GM12878 (cell line): ENCODE results near the gene RIN1.

ENCODE experiments used
- MYC ChIP-seq: IDR thresholded peaks from 2 replicates; pipeline ENCODE4 v1.6.1; 2011; ENCODE audit warnings: mild to moderate bottlenecking, low read length, moderate library complexity, inconsistent platforms; ENCODE audit not compliant: insufficient read depth, insufficient replicate concordance, insufficient read length, severe bottlenecking
- NFXL1 ChIP-seq: fragments of 450-650 bp; IDR thresholded peaks from 2 replicates; pipeline ENCODE4 v1.6.1; 2017; ENCODE audit warnings: antibody characterized with exemption, mild to moderate bottlenecking, borderline replicate concordance
- SPI1 ChIP-seq: IDR thresholded peaks from 2 replicates; pipeline ENCODE4 v1.6.1; 2011; ENCODE audit warnings: low read depth, mild to moderate bottlenecking, low read length, moderate library complexity, borderline replicate concordance; ENCODE audit not compliant: insufficient read depth
- ZNF24 ChIP-seq: fragments of 450-650 bp; IDR thresholded peaks from 2 replicates; pipeline ENCODE4 v1.6.1; 2017; ENCODE audit warnings: antibody characterized with exemption, mild to moderate bottlenecking
- TF ChIP-seq, protein P1 (sequence below): IDR thresholded peaks from 2 replicates; pipeline ENCODE4 v1.6.1; 2012; ENCODE audit warnings: low read depth, low read length, improper control_type of control experiment
- TF ChIP-seq, protein P2 (sequence below), 3 experiments: IDR thresholded peaks in 2 of 3; conservative IDR thresholded peaks in 1 of 3; 2 replicates each; pipeline ENCODE4 v1.5.1; 2011; ENCODE audit warnings: low read depth in 3 of 3, low read length in 3 of 3, mild to moderate bottlenecking in 3 of 3, control low read depth in 2 of 3, moderate library complexity in 2 of 3, inconsistent platforms in 1 of 3, mixed read lengths in 1 of 3; ENCODE audit not compliant: control insufficient read depth in 2 of 3, insufficient read depth in 1 of 3; ENCODE audit errors: extremely low read depth in 1 of 3

DNA sequence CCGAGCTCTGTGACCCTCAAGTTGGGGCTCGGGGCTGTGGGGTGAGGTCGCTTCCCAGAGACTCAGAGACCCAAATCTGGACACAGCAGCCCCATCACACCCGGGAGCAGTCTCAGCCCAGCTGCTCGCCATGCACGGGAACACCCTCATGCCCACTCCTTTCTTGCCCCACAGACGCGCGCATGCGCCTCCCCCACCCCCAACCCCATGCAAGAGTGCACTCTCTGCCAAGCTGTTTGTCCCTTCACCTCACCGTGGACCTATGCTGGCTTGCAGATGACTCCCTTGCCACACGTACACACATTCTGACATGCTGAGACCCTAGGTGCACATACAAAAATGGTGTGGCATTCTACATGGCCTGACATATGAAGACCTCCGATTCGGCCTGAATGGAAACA, 18.9 kb downstream of the RIN1 start:
- TF ChIP-seq MYC (no peak), NFXL1 (no peak), ZNF24 (no peak), SPI1 (no peak)
- TF ChIP-seq, protein P1, sequence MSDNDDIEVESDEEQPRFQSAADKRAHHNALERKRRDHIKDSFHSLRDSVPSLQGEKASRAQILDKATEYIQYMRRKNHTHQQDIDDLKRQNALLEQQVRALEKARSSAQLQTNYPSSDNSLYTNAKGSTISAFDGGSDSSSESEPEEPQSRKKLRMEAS: no peak
- TF ChIP-seq, protein P2, sequence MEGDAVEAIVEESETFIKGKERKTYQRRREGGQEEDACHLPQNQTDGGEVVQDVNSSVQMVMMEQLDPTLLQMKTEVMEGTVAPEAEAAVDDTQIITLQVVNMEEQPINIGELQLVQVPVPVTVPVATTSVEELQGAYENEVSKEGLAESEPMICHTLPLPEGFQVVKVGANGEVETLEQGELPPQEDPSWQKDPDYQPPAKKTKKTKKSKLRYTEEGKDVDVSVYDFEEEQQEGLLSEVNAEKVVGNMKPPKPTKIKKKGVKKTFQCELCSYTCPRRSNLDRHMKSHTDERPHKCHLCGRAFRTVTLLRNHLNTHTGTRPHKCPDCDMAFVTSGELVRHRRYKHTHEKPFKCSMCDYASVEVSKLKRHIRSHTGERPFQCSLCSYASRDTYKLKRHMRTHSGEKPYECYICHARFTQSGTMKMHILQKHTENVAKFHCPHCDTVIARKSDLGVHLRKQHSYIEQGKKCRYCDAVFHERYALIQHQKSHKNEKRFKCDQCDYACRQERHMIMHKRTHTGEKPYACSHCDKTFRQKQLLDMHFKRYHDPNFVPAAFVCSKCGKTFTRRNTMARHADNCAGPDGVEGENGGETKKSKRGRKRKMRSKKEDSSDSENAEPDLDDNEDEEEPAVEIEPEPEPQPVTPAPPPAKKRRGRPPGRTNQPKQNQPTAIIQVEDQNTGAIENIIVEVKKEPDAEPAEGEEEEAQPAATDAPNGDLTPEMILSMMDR (IDR thresholded peaks at IDR 0.05 in 2 of 3, conservative IDR thresholded peaks at IDR 0.05 in 1 of 3; ENCODE audit: control insufficient read depth in 2 of 3, extremely low read depth in 1 of 3, insufficient read depth in 1 of 3, low read depth in 3 of 3, low read length in 3 of 3): no peak
